SU-DHL-6 (cell line): ENCODE data around the gene FYTTD1.

Experiments
- H2AFZ ChIP-seq: fragments of 200-600 bp; sonication (generic); 2 replicates; pipeline ENCODE4 v1.6.1; 2014; ENCODE audit warnings: low read depth, mild to moderate bottlenecking, moderate library complexity, mixed read lengths, antibody characterized with exemption, low read length; ENCODE audit not compliant: severe bottlenecking
- H3F3A ChIP-seq: fragments of 200-600 bp; shearing (Covaris generic); 2 replicates; pipeline ENCODE4 v1.6.0; 2016; ENCODE audit warnings: antibody characterized with exemption, mild to moderate bottlenecking; ENCODE audit not compliant: insufficient read depth
- H3K27ac ChIP-seq: fragments of 200-600 bp; sonication (generic); 2 replicates; pipeline ENCODE4 v1.5.1; 2016; ENCODE audit warnings: low read depth, mild to moderate bottlenecking, low read length, moderate library complexity, mixed read lengths
- H3K27me3 ChIP-seq: fragments of 200-600 bp; sonication (generic), shearing (Covaris generic); 2 replicates; pipeline ENCODE4 v1.6.0; 2014; ENCODE audit warnings: mild to moderate bottlenecking, low read length
- H3K36me3 ChIP-seq: fragments of 200-600 bp; sonication (generic); 2 replicates; pipeline ENCODE4 v1.6.1; 2014; ENCODE audit warnings: mild to moderate bottlenecking, low read length, mixed read lengths
- H3K4me2 ChIP-seq: fragments of 300-600, 200-600 bp; shearing (Covaris generic), sonication (generic); 2 replicates; pipeline ENCODE4 v1.6.0; 2014; ENCODE audit warnings: low read length, low read depth, mild to moderate bottlenecking; ENCODE audit not compliant: poor library complexity, severe bottlenecking
- H3K4me3 ChIP-seq: fragments of 200-600 bp; sonication (generic); 2 replicates; pipeline ENCODE4 v1.5.1; 2014; ENCODE audit warnings: antibody characterized with exemption, low read length, mild to moderate bottlenecking, mixed read lengths; ENCODE audit not compliant: insufficient read depth, poor library complexity, severe bottlenecking
- H3K79me2 ChIP-seq: fragments of 200-600 bp; sonication (generic); 2 replicates; pipeline ENCODE4 v1.6.1; 2014; ENCODE audit warnings: mild to moderate bottlenecking, low read length, moderate library complexity; ENCODE audit not compliant: insufficient read depth
- H3K9ac ChIP-seq: fragments of 200-600 bp; sonication (generic); 2 replicates; pipeline ENCODE4 v1.7.0; 2014; ENCODE audit warnings: mild to moderate bottlenecking, low read length
- H3K9me2 ChIP-seq: fragments of 200-600 bp; sonication (generic); replicated peaks from 2 replicates; pipeline ENCODE4 v1.6.1; 2014; ENCODE audit warnings: low read length; ENCODE audit not compliant: insufficient read depth
- H3K9me3 ChIP-seq: fragments of 200-600 bp; sonication (generic); 2 replicates; pipeline ENCODE4 v1.6.1; 2014; ENCODE audit warnings: low read length, mixed read lengths; ENCODE audit not compliant: insufficient read depth
- H4K20me1 ChIP-seq: fragments of 200-600 bp; sonication (generic); 2 replicates; pipeline ENCODE4 v1.6.1; 2014; ENCODE audit warnings: low read depth, mild to moderate bottlenecking, antibody characterized with exemption, low read length, moderate library complexity, mixed read lengths
- CTCF ChIP-seq: fragments of 200-600 bp; sonication (generic); IDR thresholded peaks from one replicate; pipeline ENCODE4 v1.5.1; 2017; ENCODE audit warnings: antibody characterized with exemption, mild to moderate bottlenecking, low read length, moderate library complexity; ENCODE audit not compliant: insufficient read depth, poor library complexity, severe bottlenecking
- EZH2phosphoT487 ChIP-seq: fragments of 200-600 bp; sonication (generic), shearing (Covaris generic); conservative IDR thresholded peaks from 2 replicates; pipeline ENCODE4 v1.6.1; 2018; ENCODE audit warnings: mild to moderate bottlenecking, antibody characterized with exemption, low read length, moderate library complexity, mixed read lengths

Gene FYTTD1

DNA sequence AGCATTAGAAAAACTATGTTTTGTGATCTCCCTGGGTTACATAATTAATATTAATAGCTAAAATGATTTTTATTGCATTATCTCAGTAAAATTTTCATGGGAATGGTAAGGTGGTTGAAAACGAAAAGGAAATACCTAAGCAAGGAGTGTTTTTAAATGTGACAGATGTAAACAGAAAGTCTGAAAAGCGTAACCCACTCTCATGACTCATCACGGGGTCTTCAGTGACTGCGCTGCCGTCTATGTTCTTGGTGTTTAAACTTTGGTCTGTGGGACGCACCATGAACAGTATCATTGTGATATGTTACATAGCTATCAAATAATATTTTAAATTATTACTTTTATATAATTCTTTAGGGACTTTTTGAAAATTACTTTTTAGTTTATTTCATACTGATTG, 61.2 kb downstream of the FYTTD1 start:
- H3K4me2 ChIP-seq, result no peak overlapping the region
- H3F3A ChIP-seq, result no peaks in the 10 kb centered on the region; the same call in 1 of the 2 replicates
- no peaks in the 10 kb centered on the region; the same call in 1 of the 2 replicates for H3K36me3 ChIP-seq
- H3K9me2 ChIP-seq, result no peaks in the 10 kb centered on the region
- no peak overlapping the region for H3K27ac ChIP-seq
- H3K9ac ChIP-seq, result no peak overlapping the region
- TF ChIP-seq EZH2phosphoT487, result no peak
- TF ChIP-seq CTCF, result no peak
- H3K79me2 ChIP-seq, result peaks cover 47% of the 10 kb centered on the region
- no peaks in the 10 kb centered on the region for H3K9me3 ChIP-seq
- no peaks in the 10 kb centered on the region for H3K27me3 ChIP-seq
- H2AFZ ChIP-seq, result no peak overlapping the region
- no peaks in the 10 kb centered on the region for H4K20me1 ChIP-seq
- H3K4me3 ChIP-seq, result no peak overlapping the region

DNA sequence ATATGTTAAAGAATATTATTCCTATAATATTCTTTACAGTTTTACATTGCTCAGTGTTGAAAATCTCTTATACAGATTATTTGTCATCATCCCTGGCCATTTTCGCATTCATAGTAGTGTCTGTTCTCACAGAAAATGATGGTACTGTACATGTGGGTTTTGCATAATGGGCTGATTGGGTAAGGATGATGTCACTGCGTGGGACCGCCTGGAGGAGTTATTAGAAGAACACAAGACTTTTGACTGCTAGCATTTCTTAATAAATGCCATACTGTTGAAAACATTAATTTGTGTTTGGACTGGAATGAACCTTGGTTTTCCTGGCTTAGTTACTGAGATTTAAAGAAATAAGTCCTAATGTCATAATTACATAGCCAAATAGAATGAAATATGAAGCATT, 61.7 kb downstream of the FYTTD1 start:
- H2AFZ ChIP-seq, result no peak overlapping the region
- H3K9me3 ChIP-seq, result no peaks in the 10 kb centered on the region
- H3K9ac ChIP-seq, result no peak overlapping the region
- no peaks in the 10 kb centered on the region for H4K20me1 ChIP-seq
- peaks cover 50% of the 10 kb centered on the region for H3K79me2 ChIP-seq
- no peaks in the 10 kb centered on the region for H3K27me3 ChIP-seq
- no peaks in the 10 kb centered on the region; the same call in 1 of the 2 replicates for H3F3A ChIP-seq
- no peak for TF ChIP-seq CTCF
- no peak for TF ChIP-seq EZH2phosphoT487
- H3K27ac ChIP-seq, result no peak overlapping the region
- H3K4me3 ChIP-seq, result no peak overlapping the region
- H3K9me2 ChIP-seq, result no peaks in the 10 kb centered on the region
- H3K36me3 ChIP-seq, result no peaks in the 10 kb centered on the region; the same call in 1 of the 2 replicates
- no peak overlapping the region for H3K4me2 ChIP-seq

DNA sequence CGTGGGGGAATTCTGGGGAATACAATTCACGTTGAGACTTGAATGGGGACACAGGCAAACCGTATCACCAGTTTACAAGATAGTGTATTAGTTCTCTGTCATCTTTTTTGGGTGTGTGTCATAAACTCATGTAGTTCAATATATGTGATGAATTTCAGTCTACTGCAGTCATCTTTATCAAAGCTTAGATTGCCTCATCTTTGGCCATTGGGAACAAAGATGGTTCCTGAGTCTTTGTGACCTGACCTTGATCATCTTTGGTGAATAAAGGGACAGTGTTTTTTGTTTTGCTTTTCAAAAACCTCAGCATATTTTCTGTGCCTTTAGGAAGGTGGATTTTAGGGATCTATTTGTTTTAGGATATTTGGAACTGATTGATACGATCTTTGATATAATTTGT, 64.7 kb downstream of the FYTTD1 start:
- H3K79me2 ChIP-seq, result peaks cover 44% of the 10 kb centered on the region
- H2AFZ ChIP-seq, result no peak overlapping the region
- TF ChIP-seq EZH2phosphoT487 (no peak), CTCF (no peak)
- H3K9ac ChIP-seq, result no peak overlapping the region
- H3K9me3 ChIP-seq, result no peaks in the 10 kb centered on the region
- H3K9me2 ChIP-seq, result no peaks in the 10 kb centered on the region
- no peak overlapping the region for H3K4me3 ChIP-seq
- no peak overlapping the region for H3K27ac ChIP-seq
- H3K27me3 ChIP-seq, result no peaks in the 10 kb centered on the region
- H4K20me1 ChIP-seq, result no peaks in the 10 kb centered on the region
- no peak overlapping the region for H3K4me2 ChIP-seq
- no peaks in the 10 kb centered on the region; the same call in 1 of the 2 replicates for H3K36me3 ChIP-seq
- H3F3A ChIP-seq, result no peaks in the 10 kb centered on the region; the same call in 1 of the 2 replicates
